Thyroid gland (tissue), 4 donors: ENCODE data around the gene ATP1B1. TPM values are rescaled to one million over a fixed set of nuclear protein-coding genes. Genes with fewer than 3 reads are reported as not detected.
A peak's percentile ranks its signal among the peaks of the same experiment; 100 is the strongest.

Source experiments
- DNase-seq, 2 donors: peaks; one replicate each; pipeline ENCODE4 v3.0.0-alpha.2; 2019
- H3K27ac ChIP-seq, 3 donors: fragments of 200-600 bp; sonication (generic); 1 replicate in 2 of 3; 2 replicates in 1 of 3; pipeline ENCODE4 v1.5.1; 2016 to 2019; ENCODE audit warnings: mild to moderate bottlenecking in 1 of 3, moderate library complexity in 1 of 3
- H3K27me3 ChIP-seq: fragments of 200-600 bp; sonication (generic); one replicate; pipeline ENCODE4 v1.5.1; 2019
- H3K36me3 ChIP-seq, 2 donors: fragments of 200-600 bp; sonication (generic); one replicate each; pipeline ENCODE4 v1.5.1; 2016 to 2019
- H3K4me1 ChIP-seq, 2 donors: fragments of 200-600 bp; sonication (generic); one replicate each; pipeline ENCODE4 v1.5.1; 2017 to 2019
- H3K4me3 ChIP-seq, 3 donors: fragments of 200-600 bp; sonication (generic); replicated peaks in 1 of 3; 1 replicate in 2 of 3; 2 replicates in 1 of 3; pipeline ENCODE4 v1.5.1; 2016; ENCODE audit warnings: mild to moderate bottlenecking in 1 of 3
- H3K9me3 ChIP-seq: fragments of 200-600 bp; sonication (generic); one replicate; pipeline ENCODE4 v1.5.1; 2017
- CTCF ChIP-seq, 6 experiments: fragments of 200-600 bp in 3 of 6; fragments of 450-650 bp in 3 of 6; sonication (generic) in 3 of 6; IDR thresholded peaks; one replicate each; pipeline ENCODE4 v1.5.1; 2016 to 2019; ENCODE audit warnings: antibody characterized with exemption in 6 of 6, mild to moderate bottlenecking in 2 of 6, inconsistent platforms in 1 of 6, moderate library complexity in 1 of 6
- POLR2A ChIP-seq, 2 donors: fragments of 450-650 bp; IDR thresholded peaks; one replicate each; pipeline ENCODE4 v1.6.1; 2017; ENCODE audit warnings: antibody characterized with exemption in 2 of 2, mild to moderate bottlenecking in 2 of 2, moderate library complexity in 1 of 2
- WGBS, 2 donors: methylation state at CpG; one replicate each; pipeline ENCODE4 v1.1.5; 2017; 5-methylcytosine and 5-hydroxymethylcytosine counted together
- intact Hi-C: fragments of 100-400 bp; cut with DNase I; formaldehyde crosslinking; loops from one replicate; pipeline ENCODE4 v1.15.1; 2023
- total RNA-seq, 4 donors: library from RNA; depleted of rRNA; stranded (reverse); fragments of >200 nt; gene quantifications; one replicate each; pipeline ENCODE4 v1.2.3, GENCODE V29; 2016

ATP1B1 gene
- total RNA-seq, 4 donors from 2014 or later = 310 to 509 (median 429) TPM

- DNase-seq = no peak
- TF ChIP-seq POLR2A (IDR thresholded peaks at IDR 0.05) (no peak), CTCF (IDR thresholded peaks at IDR 0.05) (no peak)
- Histone ChIP-seq H3K27me3 (no peaks in the 10 kb centered on the region), H3K36me3 (no peaks in the 10 kb centered on the region), H3K4me3 (no peak overlapping the region), H3K27ac (no peak overlapping the region), H3K9me3 (no peaks in the 10 kb centered on the region), H3K4me1 (peaks cover 0 to 18% of the 10 kb centered on the region in 2 donors)
- intact Hi-C loops = no loop called here
Measured at GRCh38 chr1:169062152-169062551, 44.3 kb upstream of the ATP1B1 start.

GRCh38 chr1:169064103-169064502 lies 42.4 kb upstream of the ATP1B1 start:
- WGBS, 2 donors = 87 to 92% methylated on average over 7 of the region's 7 CpGs

GRCh38 chr1:169070547-169070946 lies 35.9 kb upstream of the ATP1B1 start:
- peaks cover 0 to 8% of the 10 kb centered on the region in 2 donors for H3K4me1 ChIP-seq
- DNase-seq = no peak
- intact Hi-C loops = loop anchor here (10.0 kb wide), 1 partner anchor 346 kb away; the partner anchor contains the start of gene DPT
- WGBS, 2 donors = 63 to 69% methylated on average over 2 of the region's 2 CpGs
- H3K36me3 ChIP-seq = no peaks in the 10 kb centered on the region
- no peak overlapping the region for H3K4me3 ChIP-seq
- TF ChIP-seq CTCF (IDR thresholded peaks at IDR 0.05) (no peak), POLR2A (IDR thresholded peaks at IDR 0.05) (no peak)
- no peak overlapping the region for H3K27ac ChIP-seq
- no peaks in the 10 kb centered on the region for H3K9me3 ChIP-seq
- H3K27me3 ChIP-seq = no peaks in the 10 kb centered on the region

More at GRCh38 chr1:169064103-169064502, 42.4 kb upstream of the ATP1B1 start:
- Histone ChIP-seq H3K36me3 (no peaks in the 10 kb centered on the region), H3K27ac (no peak overlapping the region), H3K4me3 (no peak overlapping the region), H3K9me3 (no peaks in the 10 kb centered on the region), H3K4me1 (peaks cover 0 to 18% of the 10 kb centered on the region in 2 donors), H3K27me3 (no peaks in the 10 kb centered on the region)
- no peak for DNase-seq
- intact Hi-C loops = no loop called here
- no peak for TF ChIP-seq POLR2A (IDR thresholded peaks at IDR 0.05)
- TF ChIP-seq CTCF (IDR thresholded peaks at IDR 0.05) = no peak

GRCh38 chr1:169070958-169071357 lies 35.5 kb upstream of the ATP1B1 start:
- whole genome bisulfite sequencing, 2 donors = 84 to 94% methylated on average over 3 of the region's 3 CpGs
- no peak for DNase-seq
- peaks cover 0 to 8% of the 10 kb centered on the region in 2 donors for H3K4me1 ChIP-seq
- no peak for TF ChIP-seq POLR2A (IDR thresholded peaks at IDR 0.05)
- TF ChIP-seq CTCF (IDR thresholded peaks at IDR 0.05) = no peak
- H3K27ac ChIP-seq = no peak overlapping the region
- no peak overlapping the region for H3K4me3 ChIP-seq
- intact Hi-C loops = loop anchor here (10.0 kb wide), 1 partner anchor 346 kb away; the partner anchor contains the start of gene DPT
- no peaks in the 10 kb centered on the region for H3K36me3 ChIP-seq
- no peaks in the 10 kb centered on the region for H3K9me3 ChIP-seq
- no peaks in the 10 kb centered on the region for H3K27me3 ChIP-seq

- TF ChIP-seq CTCF (IDR thresholded peaks at IDR 0.05) (no peak), POLR2A (IDR thresholded peaks at IDR 0.05) (no peak)
- peak in 1 of 2 donors; percentile 16 for DNase-seq
- peaks cover 0 to 8% of the 10 kb centered on the region in 2 donors for H3K4me1 ChIP-seq
- 52 to 53% methylated on average over 6 of the region's 6 CpGs for WGBS, 2 donors
- no peak overlapping the region for H3K4me3 ChIP-seq
- no peaks in the 10 kb centered on the region for H3K36me3 ChIP-seq
- H3K27ac ChIP-seq = no peak overlapping the region
- no peaks in the 10 kb centered on the region for H3K27me3 ChIP-seq
- no peaks in the 10 kb centered on the region for H3K9me3 ChIP-seq
- intact Hi-C loops = loop anchor here (10.0 kb wide), 1 partner anchor 348 kb away; the partner anchor contains the start of gene DPT
Measured at GRCh38 chr1:169072945-169073725, 33.4 kb upstream of the ATP1B1 start.
